Muscle of leg (tissue), 16 donors: Measurements from ENCODE around the gene CYP51A1. TPM values are rescaled to one million over a fixed set of nuclear protein-coding genes. Genes with fewer than 3 reads are reported as not detected.
"Not testable (repeated sequence)": the region's sequence is repeated elsewhere in the genome, so short reads cannot be mapped to it uniquely, and the experiment has no call there.

ENCODE experiments used
- DNase-seq: peaks from one replicate; pipeline ENCODE4 v3.0.0; 2013
- H3K27ac ChIP-seq: one replicate; pipeline ENCODE4 v1.5.1; 2013; ENCODE audit warnings: mild to moderate bottlenecking, low read length, control low read depth
- H3K27me3 ChIP-seq: one replicate; pipeline ENCODE4 v1.6.1; 2013; ENCODE audit warnings: low read length; ENCODE audit not compliant: control insufficient read depth, insufficient read depth
- H3K36me3 ChIP-seq: one replicate; pipeline ENCODE4 v1.6.1; 2013; ENCODE audit warnings: low read length; ENCODE audit not compliant: control insufficient read depth, insufficient read depth
- H3K4me1 ChIP-seq: one replicate; pipeline ENCODE4 v1.6.1; 2013; ENCODE audit warnings: low read length; ENCODE audit not compliant: control insufficient read depth, insufficient read depth
- H3K4me3 ChIP-seq: one replicate; pipeline ENCODE4 v1.5.1; 2013; ENCODE audit warnings: low read length, control low read depth
- H3K9me3 ChIP-seq: replicated peaks from 2 replicates; pipeline ENCODE4 v1.6.1; 2013; ENCODE audit warnings: low read depth, low read length; ENCODE audit not compliant: control insufficient read depth
- WGBS: methylation state at CpG from one replicate; pipeline ENCODE4 v1.1.5; 2013; ENCODE audit warnings: missing lambda C conversion rate; ENCODE audit not compliant: insufficient coverage; 5-methylcytosine and 5-hydroxymethylcytosine counted together
- long read RNA-seq, 11 donors: transcript quantifications; one replicate each; lab custom pipeline, GENCODE V29; 2026
- polyA plus RNA-seq, 8 donors: library from polyadenylated mRNA; unstranded; fragments of 120-200 nt; gene quantifications; one replicate each; pipeline versions ENCODE4 v1.2.1 to v1.2.3, GENCODE V29; 2013; ENCODE audit warnings: inconsistent platforms in 1 of 8, low replicate concordance in 1 of 8; ENCODE audit not compliant: insufficient read length in 8 of 8, insufficient read depth in 1 of 8
- total RNA-seq: library from RNA; stranded (reverse); fragments of 120-200 nt; gene quantifications from one replicate; pipeline ENCODE4 v1.2.4, GENCODE V29; 2013

Gene CYP51A1
- total RNA-seq (44.1 TPM), polyA plus RNA-seq (10 to 100 TPM; 22.7 to 37.7 (median 30.0) TPM)
- long read RNA-seq, donor 1, transcript CYP51A1-201 (10 exons, 3,210 nt): major isoform, 5 of 6 reads
- long read RNA-seq, donor 1, partial matches to known transcripts: 0 of 6 reads
- long read RNA-seq, donor 1, other reads (novel, unspliced or antisense): 0 of 6 reads
- long read RNA-seq, donor 2: 0 reads
- long read RNA-seq, donor 3, transcript CYP51A1-201 (10 exons, 3,210 nt): major isoform, 10 of 20 reads
- long read RNA-seq, donor 3, partial matches to known transcripts: 9 of 20 reads
- long read RNA-seq, donor 3, other reads (novel, unspliced or antisense): 0 of 20 reads
- long read RNA-seq, donor 4, partial matches to known transcripts: 0 of 4 reads
- long read RNA-seq, donor 4, other reads (novel, unspliced or antisense): 0 of 4 reads
- long read RNA-seq, donor 5, transcript CYP51A1-201 (10 exons, 3,210 nt): major isoform, 11 of 20 reads
- long read RNA-seq, donor 5, partial matches to known transcripts: 8 of 20 reads
- long read RNA-seq, donor 5, other reads (novel, unspliced or antisense): 0 of 20 reads
- long read RNA-seq, donor 6, transcript CYP51A1-201 (10 exons, 3,210 nt): major isoform, 9 of 9 reads
- long read RNA-seq, donor 6, partial matches to known transcripts: 0 of 9 reads
- long read RNA-seq, donor 6, other reads (novel, unspliced or antisense): 0 of 9 reads
- long read RNA-seq, donor 7, transcript CYP51A1-201 (10 exons, 3,210 nt): major isoform, 5 of 10 reads
- long read RNA-seq, donor 7, partial matches to known transcripts: 0 of 10 reads
- long read RNA-seq, donor 7, other reads (novel, unspliced or antisense): 0 of 10 reads
- long read RNA-seq, donor 8, transcript CYP51A1-201 (10 exons, 3,210 nt): major isoform, 5 of 7 reads
- long read RNA-seq, donor 8, partial matches to known transcripts: 0 of 7 reads
- long read RNA-seq, donor 8, other reads (novel, unspliced or antisense): 0 of 7 reads
- long read RNA-seq, donor 9, transcript CYP51A1-201 (10 exons, 3,210 nt): major isoform, 5 of 6 reads
- long read RNA-seq, donor 9, partial matches to known transcripts: 0 of 6 reads
- long read RNA-seq, donor 9, other reads (novel, unspliced or antisense): 0 of 6 reads
- long read RNA-seq, donor 10, transcript CYP51A1-201 (10 exons, 3,210 nt): major isoform, 12 of 21 reads
- long read RNA-seq, donor 10, partial matches to known transcripts: 5 of 21 reads
- long read RNA-seq, donor 10, other reads (novel, unspliced or antisense): 0 of 21 reads
- long read RNA-seq, donor 11, transcript CYP51A1-201 (10 exons, 3,210 nt): major isoform, 11 of 12 reads
- long read RNA-seq, donor 11, partial matches to known transcripts: 0 of 12 reads
- long read RNA-seq, donor 11, other reads (novel, unspliced or antisense): 0 of 12 reads

DNA sequence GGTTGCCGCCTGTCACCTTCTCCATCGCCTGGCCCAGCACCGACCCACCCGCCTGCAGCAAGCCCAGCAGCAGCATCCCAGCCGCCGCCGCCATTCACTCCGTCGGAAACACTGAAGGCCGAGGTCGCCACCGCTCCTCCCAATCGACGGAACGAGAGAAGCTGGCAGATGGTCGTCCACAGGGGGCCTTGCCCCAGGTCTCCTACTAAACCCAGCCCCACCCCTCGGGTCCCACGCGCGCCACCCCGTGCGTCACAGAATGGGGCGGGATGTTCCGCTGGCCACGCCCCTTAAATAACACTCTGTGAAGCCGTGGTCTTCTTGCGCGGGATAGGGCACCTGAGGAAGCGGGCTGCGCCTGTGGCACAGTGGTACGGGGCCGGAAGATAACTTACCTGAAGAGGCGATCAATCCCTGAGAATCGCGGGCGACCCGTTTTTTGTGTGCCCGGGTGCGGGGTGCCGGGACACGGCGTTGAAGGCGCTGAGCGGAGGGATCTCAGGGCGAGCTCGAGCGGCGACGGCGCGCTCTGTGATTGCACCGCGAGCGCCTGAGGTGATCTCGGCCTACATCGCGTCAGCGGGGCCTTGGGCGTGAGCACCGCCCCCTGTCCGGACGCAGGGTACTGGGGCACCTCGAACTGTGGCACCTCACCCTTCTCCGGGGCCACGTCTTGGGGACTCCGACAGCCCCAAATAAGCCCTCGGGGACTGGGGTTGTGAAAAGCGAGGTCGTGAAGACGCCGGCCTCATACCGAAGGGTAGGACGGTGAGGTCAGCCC, at the start of gene CYP51A1:
Gene CYP51A1 (minus strand): TSS at position 207 of the 781 bp plus-strand sequence. CDS start 113 bp downstream, at position 94.
- peak; percentile 98 for DNase-seq
- Histone ChIP-seq H3K27me3 (no peaks in the 10 kb centered on the region), H3K27ac (peak within 1 kb of the TSS; percentile 97), H3K4me3 (peak within 1 kb of the TSS; percentile 95), H3K4me1 (peaks cover 12% of the 10 kb centered on the region), H3K9me3 (no peaks in the 10 kb centered on the region), H3K36me3 (peaks cover 7% of the 10 kb centered on the region)
- under 1% methylated on average over 56 of the region's 73 CpGs for WGBS

DNA sequence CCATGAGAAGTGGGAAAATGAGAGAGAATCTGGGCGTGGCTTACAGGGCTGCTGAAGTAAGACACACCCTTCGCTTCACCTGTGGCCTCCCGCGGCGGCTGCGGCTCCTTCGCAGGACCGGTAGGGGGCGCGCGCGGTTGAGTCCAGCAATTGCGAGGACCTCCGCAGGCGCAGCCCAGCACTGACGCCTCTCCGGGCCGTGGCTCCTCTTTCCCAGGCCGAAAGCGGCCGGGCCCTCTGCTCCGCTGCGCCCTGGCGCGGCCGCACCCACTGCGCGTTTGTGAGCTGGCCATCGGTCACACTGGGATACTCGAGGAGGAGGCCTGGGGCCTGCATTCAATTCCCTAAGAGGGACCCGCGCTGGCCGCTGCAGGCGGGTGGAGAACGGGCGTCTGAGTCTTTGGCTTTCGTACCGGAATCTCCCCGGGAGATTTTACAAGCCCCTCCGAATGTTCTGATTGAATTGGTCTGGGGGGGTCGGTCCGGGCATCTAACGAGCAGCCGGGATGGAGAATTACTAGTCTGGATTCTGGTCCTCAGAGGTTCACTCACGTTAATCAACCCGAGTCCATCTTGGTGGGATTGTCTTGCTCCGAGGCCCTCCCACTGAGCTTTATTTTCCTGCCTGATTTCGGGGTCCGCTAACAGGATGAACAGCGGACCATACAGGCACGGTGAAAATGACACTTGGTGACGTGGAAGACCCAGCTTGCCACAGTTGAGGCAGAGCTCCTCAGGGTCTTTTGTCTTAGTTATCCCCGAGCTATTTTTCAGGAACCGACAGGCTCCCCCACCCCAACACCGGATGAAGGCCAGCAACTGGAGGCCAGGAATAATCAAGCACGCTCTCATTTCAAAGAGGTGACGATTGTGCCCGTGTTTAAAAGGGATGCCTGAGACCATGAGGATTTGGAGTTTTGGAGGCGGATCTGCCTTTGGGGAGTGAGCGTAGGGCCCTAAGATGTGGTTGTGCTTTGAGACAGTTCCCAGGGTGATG, 44.9 kb upstream of the CYP51A1 start, which contains the start of gene LRRD1:
Gene LRRD1 (minus strand): TSS at position 215 of the 997 bp plus-strand sequence. CDS start 13,940 bp downstream, outside the sequence.
- WGBS: 2% methylated on average over 43 of the region's 60 CpGs
- H3K4me3 ChIP-seq: peak within 1 kb of the TSS; percentile 74
- peak; percentile 86 for DNase-seq

DNA sequence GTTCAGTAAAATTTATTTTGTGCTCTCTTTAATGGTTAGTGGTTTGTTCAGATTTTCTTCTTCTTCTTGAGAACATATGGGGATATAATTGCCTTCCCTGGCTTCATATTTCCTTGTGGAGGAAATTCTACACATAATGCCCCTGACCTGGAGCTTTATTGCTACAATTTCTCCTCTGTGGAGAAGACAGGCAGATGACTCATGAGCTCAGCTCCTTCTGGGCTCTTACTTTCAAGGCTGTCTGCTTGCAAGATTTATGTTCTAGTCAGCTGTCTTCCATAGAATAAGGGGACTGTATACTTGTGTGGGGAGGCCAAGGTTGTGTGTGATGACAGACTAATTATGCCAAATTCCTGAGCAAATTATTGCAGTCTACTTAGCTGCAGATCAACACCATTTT, 43.1 kb upstream of the CYP51A1 start:
- Histone ChIP-seq H3K9me3 (no peaks in the 10 kb centered on the region), H3K27me3 (no peaks in the 10 kb centered on the region), H3K4me1 (peaks cover 5% of the 10 kb centered on the region), H3K4me3 (no peak overlapping the region), H3K27ac (peak overlapping the region; percentile 31), H3K36me3 (no peaks in the 10 kb centered on the region)
- DNase-seq: peak; percentile 53

More for the DNA sequence above, 44.9 kb upstream of the CYP51A1 start, which contains the start of gene LRRD1:
- Histone ChIP-seq H3K27me3 (no peaks in the 10 kb centered on the region), H3K27ac (peak within 1 kb of the TSS; percentile 90), H3K4me1 (peaks cover 5% of the 10 kb centered on the region), H3K36me3 (no peaks in the 10 kb centered on the region), H3K9me3 (no peaks in the 10 kb centered on the region)

DNA sequence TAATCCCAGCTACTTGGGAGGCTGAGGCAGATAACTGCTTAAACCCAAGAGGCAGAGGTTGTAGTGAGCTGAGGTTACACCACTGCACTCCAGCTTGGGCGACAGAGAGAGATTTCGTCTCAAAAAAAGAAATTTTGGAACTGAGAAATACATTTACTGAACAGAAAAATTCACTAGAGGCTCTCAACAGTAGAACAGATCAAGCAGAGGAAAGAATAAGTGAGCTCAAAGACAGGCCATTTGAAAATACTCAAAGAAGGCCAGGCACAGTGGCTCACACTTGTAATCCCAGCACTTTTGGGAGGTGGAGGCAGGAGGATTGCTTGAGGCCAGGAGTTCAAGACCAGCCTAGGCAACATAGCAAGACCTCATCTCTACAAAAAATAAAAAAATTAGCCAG, 35.3 kb upstream of the CYP51A1 start:
- not testable (repeated sequence) for H3K36me3 ChIP-seq, H3K9me3 ChIP-seq, H3K4me3 ChIP-seq, H3K27me3 ChIP-seq, H3K27ac ChIP-seq, H3K4me1 ChIP-seq, DNase-seq
- 90% methylated on average over 2 of the region's 2 CpGs for WGBS

DNA sequence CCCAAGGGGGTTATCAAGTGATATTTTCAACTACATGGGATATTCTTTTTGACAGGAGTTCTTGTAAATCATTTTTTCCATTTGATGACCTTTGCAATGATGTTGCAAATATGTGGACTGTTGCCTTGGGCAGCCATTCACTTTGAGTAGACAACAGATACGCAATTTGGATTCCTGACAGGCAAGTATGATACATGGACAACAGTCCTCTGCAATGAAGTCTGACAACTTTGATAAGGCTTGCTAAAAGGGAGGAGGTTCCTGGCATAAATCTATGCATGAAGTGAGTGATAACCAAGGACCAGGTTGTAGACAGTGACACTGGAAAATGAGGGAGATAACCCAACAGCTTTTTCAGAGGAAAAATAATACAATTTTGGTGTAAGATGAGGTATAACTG, 27.0 kb upstream of the CYP51A1 start:
- H3K27ac ChIP-seq: no peak overlapping the region
- WGBS: 100% methylated on average over 1 of the region's 1 CpG
- H3K36me3 ChIP-seq: no peaks in the 10 kb centered on the region
- no peaks in the 10 kb centered on the region for H3K4me1 ChIP-seq
- H3K9me3 ChIP-seq: no peaks in the 10 kb centered on the region
- no peak overlapping the region for H3K4me3 ChIP-seq
- DNase-seq: no peak
- H3K27me3 ChIP-seq: no peaks in the 10 kb centered on the region

DNA sequence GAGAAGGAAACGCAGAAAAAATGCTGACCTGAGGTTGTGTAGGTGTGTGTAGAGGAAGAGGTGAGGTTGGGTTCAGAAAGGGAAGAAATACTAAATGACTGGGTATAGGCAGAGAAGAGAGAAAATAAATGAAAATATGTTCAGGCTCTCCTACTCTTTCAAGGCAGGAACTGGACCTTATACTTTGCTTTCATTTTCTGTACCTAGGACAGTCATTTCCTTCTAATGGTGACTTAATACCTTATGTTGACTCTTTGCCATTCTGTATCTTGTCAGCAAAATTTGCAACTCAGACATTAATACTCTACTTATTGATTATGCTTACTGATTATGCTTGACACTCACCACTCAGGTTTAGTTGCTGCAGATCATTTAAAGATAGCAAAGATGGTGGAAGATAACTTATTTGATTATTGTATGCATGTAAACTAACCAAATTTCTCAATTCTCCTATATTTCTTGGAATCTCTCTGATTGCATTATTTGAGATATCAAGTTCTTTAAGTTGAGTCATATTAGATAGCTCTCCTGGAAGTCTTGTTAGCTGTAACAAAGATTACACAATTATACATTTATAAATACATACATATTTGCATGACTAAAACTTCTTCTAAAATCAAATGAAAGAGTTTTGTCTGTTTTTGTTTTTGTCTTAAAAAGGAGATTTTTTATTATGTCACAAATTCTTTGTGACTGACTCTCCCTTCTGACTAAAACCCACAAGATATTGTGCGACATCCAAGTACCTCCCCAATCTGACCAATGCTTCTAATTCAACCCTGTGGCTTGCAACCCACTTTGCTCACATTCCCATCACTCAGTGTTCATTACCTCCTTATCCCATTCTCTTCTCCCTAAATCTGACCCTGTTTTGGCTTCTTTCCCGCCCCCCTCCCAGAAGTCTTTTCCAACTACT, 24.6 kb upstream of the CYP51A1 start:
- DNase-seq: no peak
- no peaks in the 10 kb centered on the region for H3K36me3 ChIP-seq
- no peaks in the 10 kb centered on the region for H3K9me3 ChIP-seq
- no peak overlapping the region for H3K27ac ChIP-seq
- WGBS: 85% methylated on average over 3 of the region's 3 CpGs
- H3K27me3 ChIP-seq: no peaks in the 10 kb centered on the region
- no peak overlapping the region for H3K4me3 ChIP-seq
- H3K4me1 ChIP-seq: no peaks in the 10 kb centered on the region

DNA sequence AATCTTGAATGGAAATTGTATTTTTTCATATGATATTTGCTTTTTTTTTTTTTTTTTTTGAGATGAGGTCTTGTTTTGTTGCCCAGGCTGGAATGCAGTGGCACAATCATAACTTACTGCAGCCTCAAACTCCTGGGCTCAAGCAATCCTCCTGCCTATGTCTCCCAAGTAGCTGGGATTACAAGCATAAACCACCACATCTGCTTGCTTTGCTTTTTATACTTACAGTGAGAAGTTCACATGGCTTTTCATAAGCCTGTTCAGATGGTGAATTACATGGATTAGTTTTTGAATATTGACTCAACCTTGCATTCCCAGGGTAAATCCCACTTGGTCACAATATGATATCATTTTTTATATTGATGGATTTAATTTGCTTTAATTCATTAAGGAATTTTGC, 22.7 kb upstream of the CYP51A1 start:
- no peak overlapping the region for H3K4me3 ChIP-seq
- no peaks in the 10 kb centered on the region for H3K36me3 ChIP-seq
- H3K9me3 ChIP-seq: no peaks in the 10 kb centered on the region
- no peaks in the 10 kb centered on the region for H3K27me3 ChIP-seq
- H3K4me1 ChIP-seq: no peaks in the 10 kb centered on the region
- DNase-seq: no peak
- no peak overlapping the region for H3K27ac ChIP-seq
